Tibial nerve (tissue), 4 donors: ENCODE measurements around the gene CYP2J2.

Experiments
- EP300 ChIP-seq, 2 donors: sonication (generic); formaldehyde crosslinking; IDR thresholded peaks; one replicate each; pipeline ENCODE4 v1.6.1; 2017; ENCODE audit warnings: antibody characterized with exemption in 2 of 2, mild to moderate bottlenecking in 1 of 2
- POLR2A ChIP-seq, 2 donors: fragments of 450-650 bp; IDR thresholded peaks; one replicate each; pipeline ENCODE4 v1.6.1; 2017; ENCODE audit warnings: antibody characterized with exemption in 2 of 2, mild to moderate bottlenecking in 2 of 2, moderate library complexity in 2 of 2
- TF ChIP-seq, protein P1 (sequence below), 5 experiments: fragments of 200-600 bp in 3 of 5; fragments of 450-650 bp in 2 of 5; sonication (generic) in 3 of 5; IDR thresholded peaks; one replicate each; pipeline ENCODE4 v1.5.1; 2016 to 2019; ENCODE audit warnings: antibody characterized with exemption in 5 of 5, mild to moderate bottlenecking in 3 of 5, moderate library complexity in 2 of 5

DNA sequence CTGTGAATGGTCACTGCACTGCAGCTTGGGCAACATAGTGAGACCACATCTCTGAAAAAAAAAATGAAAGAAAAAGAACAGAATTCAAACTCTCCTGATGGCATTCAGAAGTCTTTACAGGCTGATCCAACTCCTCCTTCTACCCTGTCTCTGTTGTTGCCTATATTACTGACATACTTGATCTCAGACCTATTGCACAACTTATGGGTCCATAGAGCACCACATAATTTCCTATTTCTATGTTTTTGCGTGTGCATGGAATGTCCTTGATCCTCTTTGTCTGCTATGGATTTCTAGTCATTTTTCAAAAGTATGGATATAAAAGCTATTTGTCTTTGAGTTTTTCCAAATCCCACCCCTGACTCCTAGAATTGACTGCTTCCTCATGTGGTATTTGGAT, 22.4 kb upstream of the CYP2J2 start:
- TF ChIP-seq, protein P1, sequence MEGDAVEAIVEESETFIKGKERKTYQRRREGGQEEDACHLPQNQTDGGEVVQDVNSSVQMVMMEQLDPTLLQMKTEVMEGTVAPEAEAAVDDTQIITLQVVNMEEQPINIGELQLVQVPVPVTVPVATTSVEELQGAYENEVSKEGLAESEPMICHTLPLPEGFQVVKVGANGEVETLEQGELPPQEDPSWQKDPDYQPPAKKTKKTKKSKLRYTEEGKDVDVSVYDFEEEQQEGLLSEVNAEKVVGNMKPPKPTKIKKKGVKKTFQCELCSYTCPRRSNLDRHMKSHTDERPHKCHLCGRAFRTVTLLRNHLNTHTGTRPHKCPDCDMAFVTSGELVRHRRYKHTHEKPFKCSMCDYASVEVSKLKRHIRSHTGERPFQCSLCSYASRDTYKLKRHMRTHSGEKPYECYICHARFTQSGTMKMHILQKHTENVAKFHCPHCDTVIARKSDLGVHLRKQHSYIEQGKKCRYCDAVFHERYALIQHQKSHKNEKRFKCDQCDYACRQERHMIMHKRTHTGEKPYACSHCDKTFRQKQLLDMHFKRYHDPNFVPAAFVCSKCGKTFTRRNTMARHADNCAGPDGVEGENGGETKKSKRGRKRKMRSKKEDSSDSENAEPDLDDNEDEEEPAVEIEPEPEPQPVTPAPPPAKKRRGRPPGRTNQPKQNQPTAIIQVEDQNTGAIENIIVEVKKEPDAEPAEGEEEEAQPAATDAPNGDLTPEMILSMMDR (IDR thresholded peaks at IDR 0.05), result no peak
- TF ChIP-seq EP300 (IDR thresholded peaks at IDR 0.05), result no peak
- no peak for TF ChIP-seq POLR2A (IDR thresholded peaks at IDR 0.05)
